GM18505 (cell line): ENCODE measurements around the gene AHNAK2.

Source experiments
- ATAC-seq: cut with Tn5 transposase; IDR thresholded peaks from one replicate; pipeline ENCODE4 v1.9.1; 2021; ENCODE audit not compliant: unreplicated experiment
- POLR2A ChIP-seq: IDR thresholded peaks from 4 replicates; pipeline ENCODE4 v1.6.1; 2011; ENCODE audit warnings: borderline replicate concordance; ENCODE audit not compliant: insufficient read depth, insufficient read length; ENCODE audit errors: extremely low read depth

The AHNAK2 gene

DNA sequence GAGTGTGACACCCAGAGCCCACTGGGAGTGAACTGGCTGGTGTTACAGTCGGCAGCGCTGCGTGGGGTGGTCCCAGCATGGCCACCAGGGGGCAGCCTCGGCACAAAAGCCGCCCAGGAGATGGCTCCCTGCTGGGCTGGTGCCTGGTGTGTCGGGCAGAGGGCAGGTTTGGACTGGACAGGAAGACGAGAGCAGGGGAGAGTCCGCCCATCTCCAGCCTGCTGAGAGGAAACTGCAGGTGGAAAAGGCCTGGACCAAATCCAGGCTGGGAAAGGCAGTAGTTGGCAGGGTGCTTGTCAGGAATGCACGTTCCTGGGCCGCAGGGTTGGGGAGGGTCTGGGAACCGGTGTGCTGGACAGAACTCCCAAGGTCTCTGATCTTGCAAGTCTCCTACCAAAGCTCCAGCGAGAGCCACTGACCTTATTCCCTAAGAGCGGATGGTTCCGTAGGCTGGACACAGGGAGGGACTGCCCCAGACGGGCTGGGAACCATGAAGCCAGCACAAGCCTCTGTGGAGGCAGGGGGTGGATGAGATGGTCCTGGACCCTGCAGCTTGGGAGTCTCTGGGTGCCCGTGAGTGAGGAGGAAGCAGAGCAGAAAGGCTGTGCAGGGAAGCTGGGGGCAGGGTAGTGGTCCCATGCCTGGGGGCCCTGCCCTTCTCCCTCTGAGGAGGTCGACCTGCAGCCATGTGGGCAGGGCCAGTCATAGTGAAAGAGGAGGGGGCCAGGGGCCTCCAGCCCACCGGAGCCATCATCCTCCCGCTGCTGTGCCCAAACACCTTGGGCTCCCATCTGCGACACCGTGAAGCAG lies 1.8 kb downstream of the AHNAK2 start:
- no peak for ATAC-seq
- TF ChIP-seq POLR2A: no peak

- no peak for TF ChIP-seq POLR2A
- no peak for ATAC-seq
Measured at GRCh38 chr14:104975481-104976197, 2.5 kb downstream of the AHNAK2 start.

DNA sequence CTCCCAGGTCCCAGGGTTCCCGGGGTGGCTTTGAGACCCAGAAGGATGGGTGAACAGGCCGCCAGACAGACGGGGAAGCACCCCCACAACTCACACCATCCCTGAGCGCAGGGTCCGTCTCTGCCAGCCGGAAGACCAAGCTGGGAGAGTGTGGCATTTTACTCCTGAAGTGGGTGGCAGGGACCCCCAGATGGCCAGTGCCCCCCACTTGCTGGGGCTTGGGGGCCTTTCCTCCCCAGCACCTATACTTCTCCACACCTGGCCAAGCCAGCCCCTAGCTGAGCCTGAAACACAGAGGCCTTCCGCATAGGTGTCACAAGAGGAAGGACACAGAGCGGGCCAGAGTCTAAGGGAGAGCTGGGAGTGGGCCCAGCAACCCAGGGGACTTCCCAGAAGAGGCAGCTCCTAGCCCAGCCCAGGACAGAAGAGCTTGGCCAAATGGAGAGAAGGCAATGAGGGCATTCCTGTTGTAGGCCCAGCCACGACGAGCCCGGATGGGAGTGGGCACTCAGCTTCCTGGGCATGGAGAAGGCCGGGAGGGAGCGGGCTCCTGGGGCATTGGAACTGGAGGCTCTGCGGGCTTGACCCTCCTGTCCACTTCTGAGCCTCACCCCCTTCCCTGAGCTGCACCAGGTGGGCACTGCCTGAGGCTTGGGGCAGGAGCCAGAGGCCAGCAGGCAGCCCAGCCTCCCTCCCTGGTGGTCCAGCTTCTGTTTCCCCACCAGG lies 3.3 kb downstream of the AHNAK2 start:
- no peak for TF ChIP-seq POLR2A
- no peak for ATAC-seq

DNA sequence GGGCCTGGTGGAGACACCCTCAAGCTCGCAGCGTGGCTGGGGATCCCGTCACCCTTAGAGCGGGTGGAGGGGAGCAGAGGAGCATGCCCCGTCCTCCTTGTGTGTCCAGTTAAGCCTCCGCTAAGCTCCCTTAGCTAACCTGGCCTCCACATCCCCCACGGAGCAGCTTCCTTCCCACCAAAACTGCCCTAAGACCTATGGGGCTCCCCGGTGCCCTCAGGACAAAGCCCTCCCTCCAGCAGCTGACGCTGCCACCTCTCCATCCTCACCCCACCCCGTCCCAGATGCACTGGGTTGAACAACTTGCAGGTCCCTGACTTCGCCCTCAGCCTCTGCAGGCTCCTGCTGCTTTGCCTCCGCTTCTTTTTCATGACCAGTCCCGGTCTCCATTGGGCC lies 4.0 kb downstream of the AHNAK2 start:
- no peak for TF ChIP-seq POLR2A
- ATAC-seq: no peak

GRCh38 chr14:104973385-104974145 lies 4.6 kb downstream of the AHNAK2 start:
- ATAC-seq: no peak
- TF ChIP-seq POLR2A: no peak

- no peak for ATAC-seq
- TF ChIP-seq POLR2A: no peak
Measured at GRCh38 chr14:104973135-104973384, 5.1 kb downstream of the AHNAK2 start.

DNA sequence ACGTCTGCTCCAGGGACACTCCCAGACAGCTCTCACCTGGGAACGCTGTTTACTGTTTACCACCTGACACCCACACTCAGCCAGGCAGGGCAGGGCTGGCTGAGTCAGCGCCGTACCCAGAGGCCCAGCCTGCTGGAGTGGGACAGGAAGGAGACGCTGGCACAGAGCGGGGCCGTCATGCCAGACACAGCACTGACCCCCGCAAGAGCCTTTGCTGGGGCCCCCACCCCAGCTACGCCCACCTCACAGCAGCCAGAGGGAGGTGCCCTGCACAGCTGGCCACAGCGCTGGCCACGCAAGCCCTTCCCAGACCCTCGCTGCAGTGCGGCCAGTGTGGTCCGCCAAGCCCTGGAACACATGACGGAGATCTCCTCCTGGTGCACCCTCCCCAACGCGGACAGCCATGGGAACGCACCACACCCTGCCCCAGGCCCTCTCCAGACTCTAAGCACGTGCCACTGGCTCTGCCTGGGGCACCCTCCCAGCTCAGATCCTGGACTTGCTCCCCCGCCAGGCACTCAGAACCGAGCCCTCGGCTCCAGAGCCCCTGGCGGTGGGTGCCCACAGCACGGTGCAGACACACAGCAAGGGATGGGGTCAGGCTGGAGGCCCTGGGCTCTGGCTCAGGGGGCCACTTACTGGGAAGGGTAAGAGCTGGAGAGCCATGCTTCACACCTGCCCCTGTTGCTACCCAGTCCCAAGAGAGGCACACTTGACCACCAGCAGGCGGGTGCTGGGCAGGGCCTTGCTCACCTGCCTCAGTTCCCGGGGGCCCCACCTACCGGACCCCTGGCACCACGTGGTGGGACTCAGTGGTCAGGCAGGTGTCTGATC lies 5.7 kb downstream of the AHNAK2 start:
- ATAC-seq: no peak
- no peak for TF ChIP-seq POLR2A

DNA sequence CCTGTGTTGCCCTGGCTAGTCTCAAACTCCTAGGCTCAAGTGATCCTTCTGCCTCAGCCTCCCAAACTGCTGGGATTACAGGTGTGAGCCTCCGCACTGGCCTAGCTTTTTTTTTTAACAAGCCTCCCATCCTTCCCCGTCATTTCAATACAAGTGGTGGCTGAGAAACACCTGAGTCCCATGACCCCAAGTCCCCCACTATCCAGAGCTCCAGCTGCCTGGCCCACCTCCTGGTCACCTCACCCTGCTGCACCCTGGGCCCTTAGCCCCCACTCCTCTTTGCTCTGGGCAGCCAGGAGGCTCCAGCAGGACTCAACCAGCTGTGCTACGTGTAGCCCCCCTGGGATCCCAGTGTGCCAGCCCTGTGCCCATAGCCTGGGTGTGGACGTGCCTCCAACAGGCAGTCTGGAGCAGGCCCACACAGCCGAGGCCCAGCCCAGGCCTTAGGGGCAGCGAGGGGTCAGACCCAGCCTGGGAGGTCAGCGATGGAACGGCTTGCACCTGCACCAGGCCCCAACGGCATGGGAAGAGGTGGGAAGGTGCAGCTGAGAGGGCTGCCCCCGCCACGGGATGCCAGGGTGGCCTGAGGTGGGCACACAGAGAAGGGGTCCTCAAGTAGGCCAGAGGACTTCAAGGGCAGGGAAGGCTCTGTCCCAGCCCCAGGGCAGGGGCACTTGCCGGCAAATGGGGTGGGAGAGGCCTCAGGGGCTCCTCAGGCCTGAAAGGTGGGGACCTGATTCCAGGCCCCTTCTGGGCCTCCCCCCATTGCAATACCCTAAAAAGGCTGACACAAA lies 6.5 kb downstream of the AHNAK2 start:
- no peak for ATAC-seq
- TF ChIP-seq POLR2A: no peak

- no peak for TF ChIP-seq POLR2A
Measured at GRCh38 chr14:104970231-104971068, 7.7 kb downstream of the AHNAK2 start.

GRCh38 chr14:104969741-104970230 lies 8.4 kb downstream of the AHNAK2 start:
- no peak for TF ChIP-seq POLR2A
- no peak for ATAC-seq

More at GRCh38 chr14:104970231-104971068, 7.7 kb downstream of the AHNAK2 start:
- no peak for ATAC-seq

- no peak for ATAC-seq
- TF ChIP-seq POLR2A: no peak
Measured at GRCh38 chr14:104968541-104969401, 9.4 kb downstream of the AHNAK2 start.

DNA sequence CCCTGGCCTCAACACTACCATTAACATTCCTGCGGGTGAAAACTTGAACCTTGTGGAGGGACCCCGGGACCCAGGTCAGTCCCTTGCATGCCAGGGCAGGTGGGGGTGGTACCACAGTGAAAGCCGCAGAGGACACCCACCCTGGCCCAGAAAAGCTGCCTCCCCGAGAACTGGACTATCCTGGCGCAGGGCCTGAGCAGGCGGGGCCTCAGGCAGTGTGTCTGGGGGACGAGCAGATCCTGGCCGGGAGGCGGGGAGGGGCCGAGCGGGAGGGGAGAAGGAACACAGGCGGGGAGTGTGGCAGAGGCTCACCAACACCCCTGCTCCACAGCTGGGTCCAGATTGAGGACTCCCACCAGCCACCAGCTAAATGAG lies 10.0 kb downstream of the AHNAK2 start:
- ATAC-seq: no peak
- TF ChIP-seq POLR2A: no peak
